Endometrial microvascular endothelial cells (primary cell): ENCODE results near the gene AEBP1. TPM values are rescaled to one million over a fixed set of nuclear protein-coding genes. Genes with fewer than 3 reads are reported as not detected.

Experiments
- in situ Hi-C: cut with HindIII; loops from 2 replicates; pipeline ENCODE4 v1.10.0; 2017; ENCODE audit warnings: low sequenced_read_pairs, low pct_unique_long_range_greater_than_20kb; ENCODE audit errors: inconsistent ontology term
- total RNA-seq: library from RNA; depleted of rRNA; stranded (reverse); fragments of >200 nt; gene quantifications from one replicate; pipeline ENCODE4 v1.2.3, GENCODE V29; 2015; ENCODE audit errors: inconsistent ontology term

AEBP1 gene
- 23.8 TPM for total RNA-seq

GRCh38 chr7:44103923-44104859 is at the start of gene AEBP1:
Gene AEBP1 (plus strand): TSS chr7:44104345. CDS start chr7:44104666, 321 bp downstream.
- in situ Hi-C loops, result no loop called here

- in situ Hi-C loops, result no loop called here
Observed at GRCh38 chr7:44056681-44057080, 47.5 kb upstream of the AEBP1 start.

- in situ Hi-C loops, result no loop called here
Observed at GRCh38 chr7:44057181-44057848, 46.8 kb upstream of the AEBP1 start.

GRCh38 chr7:44057849-44058758 is 46.0 kb upstream of the AEBP1 start:
- in situ Hi-C loops, result no loop called here

GRCh38 chr7:44058759-44059218 is 45.4 kb upstream of the AEBP1 start:
- in situ Hi-C loops, result no loop called here

- in situ Hi-C loops, result no loop called here
Observed at GRCh38 chr7:44059219-44060090, 44.7 kb upstream of the AEBP1 start.

- in situ Hi-C loops, result no loop called here
Observed at GRCh38 chr7:44060091-44060947, 43.8 kb upstream of the AEBP1 start.

GRCh38 chr7:44060948-44061644 is 43.0 kb upstream of the AEBP1 start:
- in situ Hi-C loops, result no loop called here

GRCh38 chr7:44061645-44062179 is 42.4 kb upstream of the AEBP1 start:
- in situ Hi-C loops, result no loop called here

GRCh38 chr7:44062180-44062902 is 41.8 kb upstream of the AEBP1 start:
- in situ Hi-C loops, result no loop called here

- in situ Hi-C loops, result no loop called here
Observed at GRCh38 chr7:44062903-44063295, 41.2 kb upstream of the AEBP1 start.

- in situ Hi-C loops, result no loop called here
Observed at GRCh38 chr7:44063547-44063893, 40.6 kb upstream of the AEBP1 start.

- in situ Hi-C loops, result no loop called here
Observed at GRCh38 chr7:44063894-44064651, 40.1 kb upstream of the AEBP1 start.

- in situ Hi-C loops, result no loop called here
Observed at GRCh38 chr7:44064791-44065430, 39.2 kb upstream of the AEBP1 start.
